Stimulated activated CD8-positive, alpha-beta memory T cell treated with anti-CD3 and anti-CD28 coated beads, Interleukin-15, amount 100 ng/mL, for 1 hour (primary cell): ENCODE results near the gene TTC28.
"Not testable (repeated sequence)": the region's sequence is repeated elsewhere in the genome, so short reads cannot be mapped to it uniquely, and the experiment has no call there.

Experiments
- DNase-seq: peaks from one replicate; pipeline ENCODE4 v3.0.0-alpha.2; 2020; ENCODE audit warnings: low read depth

The TTC28 gene

DNA sequence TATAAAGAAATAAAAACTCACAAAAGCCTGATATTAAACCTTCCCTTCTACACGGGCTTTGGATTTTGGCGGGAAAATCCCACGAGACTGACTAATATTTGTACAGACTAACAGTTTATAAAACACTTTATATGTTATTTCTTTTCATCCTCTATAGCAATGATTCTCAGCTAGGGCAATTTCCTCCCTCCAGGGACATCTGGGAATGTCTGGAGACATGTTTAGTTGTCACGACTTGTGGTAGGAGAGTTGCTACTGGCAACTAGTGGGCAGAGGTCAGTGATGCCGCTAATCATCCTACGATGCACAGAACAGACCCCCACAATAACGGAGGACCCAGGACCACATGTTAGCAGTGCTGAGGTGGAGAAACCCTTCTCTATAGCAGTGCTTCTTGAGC, 455.8 kb downstream of the TTC28 start:
- DNase-seq: no peak

DNA sequence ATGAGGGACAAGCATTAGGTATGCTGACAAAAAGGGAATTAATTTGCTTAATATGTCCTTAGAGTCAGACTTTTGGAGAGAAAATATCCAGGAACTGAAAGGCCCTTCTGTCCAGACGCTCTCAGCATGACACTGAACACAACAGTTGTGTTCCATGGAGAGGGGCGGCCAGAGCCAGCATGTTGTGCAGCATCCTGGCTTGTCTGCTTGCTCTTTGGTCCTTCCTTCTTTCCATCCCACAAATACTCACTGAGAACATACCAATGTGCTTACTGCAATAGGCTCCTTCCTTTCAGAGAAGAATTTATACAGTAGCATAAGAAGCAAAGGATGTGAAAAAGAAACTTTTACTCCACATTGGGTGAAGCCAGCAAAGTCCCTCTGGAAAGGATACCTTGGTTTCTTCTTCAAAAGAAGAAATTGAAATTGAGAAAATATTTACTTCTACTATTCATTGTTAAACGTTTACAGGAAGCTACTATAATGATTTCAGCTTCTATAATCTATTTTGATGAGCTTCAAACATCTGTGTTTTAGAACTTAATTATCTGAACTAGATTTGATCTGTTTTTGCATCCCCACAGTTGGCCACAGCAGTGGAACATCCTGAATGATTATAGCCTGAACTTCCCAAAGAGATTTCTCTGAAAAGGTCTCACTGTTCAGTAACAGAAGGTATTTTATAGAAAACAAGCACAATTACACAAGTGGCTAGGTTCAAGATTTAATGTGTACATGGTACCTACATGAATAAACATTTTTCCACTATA, 456.5 kb downstream of the TTC28 start:
- DNase-seq: no peak

DNA sequence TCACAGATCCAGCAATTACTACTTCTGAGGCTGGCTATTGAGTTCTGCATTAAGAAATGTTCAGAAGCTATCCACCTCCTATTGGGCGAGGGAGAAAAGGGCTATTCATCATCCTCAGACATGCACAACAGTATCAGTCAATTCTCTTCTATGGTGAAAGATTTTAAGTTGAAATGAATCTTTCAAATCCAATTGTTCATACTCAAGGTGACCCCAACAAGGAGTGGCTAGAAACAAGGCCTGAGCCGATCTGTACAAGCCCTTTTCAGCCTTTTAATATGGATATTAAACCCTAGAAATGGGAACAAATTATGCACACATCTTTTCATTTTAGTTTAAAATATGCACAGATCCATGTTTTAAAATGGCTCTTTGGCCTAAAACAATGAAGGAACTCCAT, 457.1 kb downstream of the TTC28 start:
- DNase-seq: no peak

DNA sequence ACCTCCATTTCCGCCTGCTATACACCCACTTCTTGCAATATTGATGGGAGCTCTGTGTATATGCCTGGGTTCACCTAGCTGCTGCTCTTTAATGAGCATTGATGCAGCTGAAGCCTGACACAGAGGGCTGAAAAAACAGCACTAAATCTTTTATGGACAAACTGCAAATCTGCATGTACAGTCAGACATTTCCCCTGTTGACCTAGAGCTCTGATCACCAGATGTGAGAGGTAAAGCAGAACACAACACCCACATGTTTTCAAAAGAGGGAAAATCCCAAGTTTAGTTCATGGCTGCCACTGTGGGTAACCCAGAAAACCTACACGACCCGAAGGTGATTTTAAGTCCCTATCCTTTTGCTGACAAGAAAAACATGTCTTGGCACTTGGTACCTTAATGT, 457.6 kb downstream of the TTC28 start:
- DNase-seq: no peak

DNA sequence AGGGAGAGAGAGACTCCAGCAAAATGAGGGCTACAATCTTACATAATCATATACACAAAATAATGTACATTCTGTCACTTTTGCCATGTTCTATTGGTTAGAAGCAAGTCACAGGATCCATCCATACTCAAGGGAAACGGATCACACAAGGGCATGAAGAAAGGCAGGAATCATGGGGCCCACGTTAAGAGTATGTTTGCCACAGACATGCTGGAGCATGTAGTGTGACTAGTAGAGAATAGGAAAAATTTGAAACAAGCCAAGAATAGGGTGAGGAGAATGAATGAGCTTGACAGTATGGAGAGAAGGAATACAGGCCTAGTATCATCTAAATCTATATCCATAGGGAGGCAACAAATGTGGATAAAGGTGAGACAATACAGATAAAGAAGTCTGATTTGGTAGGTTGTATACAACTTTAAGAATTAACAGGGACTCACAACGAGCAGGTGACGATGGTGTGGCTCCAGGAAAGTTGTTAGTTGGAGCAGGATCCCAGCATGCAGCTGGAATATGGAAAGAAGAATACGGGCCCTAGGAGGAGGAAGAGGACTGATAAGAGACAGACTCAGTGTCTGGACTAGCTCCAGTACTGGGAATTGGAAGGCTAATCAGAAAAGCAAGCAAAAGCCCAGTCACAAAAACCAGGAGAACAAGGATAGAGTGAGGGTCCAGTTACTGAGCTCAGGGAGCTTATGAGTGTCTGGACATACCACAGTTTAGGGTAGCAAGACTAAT, 458.8 kb downstream of the TTC28 start:
- DNase-seq: no peak

DNA sequence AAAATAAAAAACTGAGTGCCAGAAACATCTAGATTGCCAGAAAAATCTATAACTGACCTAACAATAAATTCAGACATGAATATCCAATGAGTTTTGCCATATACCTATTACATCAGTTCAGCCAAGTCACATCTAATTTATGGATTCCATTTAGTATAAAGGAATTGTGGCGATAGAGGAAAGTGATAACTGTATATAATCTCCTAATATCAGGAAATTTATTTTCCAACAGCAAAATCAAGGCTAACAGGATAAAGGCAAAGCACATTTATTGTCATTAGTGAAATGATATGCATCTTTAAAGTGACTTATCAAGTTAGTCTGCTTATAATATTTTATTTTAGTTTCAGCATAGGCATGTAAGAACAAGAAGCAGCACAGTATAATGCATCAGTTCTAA, 462.4 kb downstream of the TTC28 start:
- no peak for DNase-seq

DNA sequence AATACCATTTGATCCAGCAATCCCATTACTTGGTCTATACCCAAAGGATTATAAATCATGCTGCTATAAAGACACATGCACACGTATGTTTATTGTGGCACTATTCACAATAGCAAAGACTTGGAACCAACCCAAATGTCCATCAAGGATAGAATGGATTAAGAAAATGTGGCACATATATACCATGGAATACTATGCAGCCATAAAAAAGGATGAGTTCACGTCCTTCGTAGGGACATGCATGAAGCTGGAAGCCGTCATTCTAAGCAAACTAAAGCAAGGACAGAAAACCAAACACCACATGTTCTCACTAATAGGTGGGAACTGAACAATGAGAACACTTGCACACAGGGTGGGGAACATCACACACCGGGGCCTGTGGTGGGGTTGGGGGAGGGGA, 464.9 kb downstream of the TTC28 start:
- not testable (repeated sequence) for DNase-seq

DNA sequence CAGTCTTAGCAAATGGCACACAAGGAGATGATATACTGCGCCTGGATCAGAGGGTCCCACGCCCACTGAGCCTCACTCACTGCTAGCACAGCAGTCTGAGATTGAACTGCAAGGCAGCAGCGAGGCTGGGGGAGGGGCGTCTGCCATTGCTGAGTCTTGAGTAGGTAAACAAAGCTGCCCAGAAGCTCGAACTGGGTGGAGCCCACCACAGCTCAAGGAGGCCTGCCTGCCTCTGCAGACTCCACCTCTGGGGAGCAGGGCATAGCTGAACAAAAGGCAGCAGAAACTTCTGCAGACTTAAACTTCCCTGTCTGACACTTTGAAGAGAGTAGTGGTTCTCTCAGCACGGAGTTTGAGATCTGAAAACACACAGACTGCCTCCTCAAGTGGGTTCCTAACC, 470.2 kb downstream of the TTC28 start:
- not testable (repeated sequence) for DNase-seq

DNA sequence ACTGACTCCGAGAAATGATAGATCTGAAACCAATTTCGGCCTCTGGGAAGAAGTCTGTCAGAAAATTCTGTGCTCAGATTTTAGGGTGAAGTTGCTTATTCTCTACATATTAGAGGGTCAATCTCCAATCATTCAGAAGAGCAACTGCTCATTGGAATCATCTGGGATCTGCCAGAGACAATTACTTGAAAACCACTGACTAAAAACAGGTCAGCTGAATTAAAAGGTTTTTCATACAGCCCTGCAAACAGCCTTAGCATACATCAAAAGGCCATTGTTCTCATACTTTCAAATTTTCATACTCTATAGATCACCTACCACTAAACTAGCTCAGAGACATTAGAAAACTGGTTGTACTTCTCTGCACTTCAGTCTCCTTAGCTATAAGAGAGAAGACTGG, 470.9 kb downstream of the TTC28 start:
- no peak for DNase-seq

DNA sequence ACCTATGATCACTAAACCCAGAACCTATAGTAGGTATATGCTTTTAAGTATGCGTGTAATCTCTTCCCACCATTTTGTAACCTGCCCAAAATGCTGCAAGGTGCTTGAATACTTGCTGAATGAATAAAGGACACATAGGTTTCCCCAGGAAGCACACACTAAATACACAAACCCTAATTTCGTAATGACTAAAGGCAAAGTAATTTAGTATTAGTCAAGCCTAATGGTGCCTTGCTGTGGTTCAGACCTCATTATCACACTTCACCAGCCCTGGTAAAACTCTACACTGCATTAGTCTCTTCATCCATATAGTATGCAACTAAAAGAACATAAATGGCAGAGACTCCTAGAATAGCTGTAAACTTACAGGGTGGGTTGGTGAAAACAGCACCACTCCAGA, 471.6 kb downstream of the TTC28 start:
- DNase-seq: no peak

DNA sequence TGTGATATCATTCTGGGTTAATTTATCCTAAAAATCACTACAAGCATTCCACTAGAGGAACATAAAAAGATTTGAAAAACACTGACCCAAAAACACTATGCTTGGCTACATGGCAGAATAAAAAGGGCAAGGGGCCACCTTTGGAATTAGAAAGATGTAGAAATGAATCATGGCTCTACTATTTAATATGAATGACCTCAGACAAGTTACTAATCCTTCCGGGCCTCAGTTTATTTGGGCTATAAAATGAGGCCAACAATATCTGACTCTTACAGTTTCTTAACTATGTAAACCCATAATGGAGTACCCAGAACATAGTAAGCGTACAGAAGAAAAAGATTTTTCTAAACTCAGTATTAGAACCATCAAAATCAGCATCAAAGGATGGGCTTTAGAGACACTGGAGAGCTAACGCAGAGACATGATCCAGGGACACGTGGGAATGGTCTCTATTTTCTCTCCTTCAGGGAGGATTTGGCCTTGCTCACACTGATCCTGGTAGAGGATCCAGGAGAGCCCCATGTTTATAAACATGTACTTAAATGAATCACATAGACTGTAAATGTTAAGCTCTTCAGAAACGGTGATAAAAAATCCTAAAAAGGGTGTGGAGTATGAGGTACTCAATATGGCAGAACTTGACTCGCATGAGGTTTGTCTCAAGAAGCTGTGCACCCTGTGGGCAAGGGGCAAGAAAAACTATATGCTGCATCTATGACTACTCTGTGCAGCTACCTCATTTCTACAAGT, 472.2 kb downstream of the TTC28 start:
- DNase-seq: no peak

DNA sequence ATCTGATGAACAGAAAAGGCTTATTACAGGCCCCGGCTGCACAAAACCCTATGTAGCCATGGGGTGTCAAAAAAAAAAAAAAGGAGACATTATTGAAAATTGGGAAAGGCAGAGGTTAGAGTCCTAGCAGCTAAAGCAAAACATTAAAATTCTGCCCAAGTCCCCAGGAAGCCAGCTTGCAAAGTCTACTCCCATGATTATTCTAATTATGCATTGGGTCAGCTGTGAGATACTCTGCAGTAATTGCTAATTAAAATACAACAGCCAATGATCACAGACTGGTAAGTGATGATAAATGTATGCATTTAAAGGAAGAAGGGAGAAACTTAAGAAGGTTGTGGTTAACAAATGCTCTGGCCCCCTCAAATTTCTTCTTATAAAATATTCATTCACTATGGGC, 473.7 kb downstream of the TTC28 start:
- DNase-seq: no peak

DNA sequence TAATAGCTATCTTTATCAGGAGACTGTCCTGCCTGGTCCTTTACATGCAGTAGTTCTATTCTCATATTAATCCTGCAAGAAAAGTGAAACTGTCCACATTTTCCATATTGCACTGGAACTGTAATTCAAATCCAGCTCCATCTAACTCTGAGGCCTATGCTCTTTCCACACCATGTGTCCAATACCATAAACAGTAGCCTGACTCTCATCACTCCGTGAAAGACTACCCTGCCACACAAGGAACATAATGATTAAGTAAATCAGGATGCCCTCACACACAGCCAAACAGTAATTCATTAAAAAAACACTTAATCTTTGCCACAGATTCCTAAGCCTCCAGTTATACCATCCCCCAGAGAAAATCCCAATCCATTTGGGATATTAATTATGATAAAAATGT, 475.3 kb downstream of the TTC28 start:
- DNase-seq: no peak

DNA sequence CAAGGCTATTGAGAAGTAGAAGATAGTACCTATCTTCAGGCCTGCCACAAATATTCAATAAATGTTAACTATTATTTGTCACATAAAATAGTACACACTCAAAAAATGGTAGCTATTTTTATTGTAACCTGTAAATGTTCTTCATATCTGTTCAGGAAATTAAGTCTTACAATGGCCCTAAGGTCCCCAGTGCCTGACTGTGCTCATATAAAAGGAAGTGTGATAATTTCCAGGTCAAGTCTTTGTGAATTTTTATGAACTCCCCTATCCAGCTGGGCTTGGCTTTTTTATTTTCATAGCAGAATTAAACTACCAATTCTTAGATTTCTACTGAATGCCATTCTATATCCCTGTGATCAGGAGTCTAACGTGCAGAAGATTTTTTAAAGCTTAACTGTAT, 476.4 kb downstream of the TTC28 start:
- DNase-seq: no peak

DNA sequence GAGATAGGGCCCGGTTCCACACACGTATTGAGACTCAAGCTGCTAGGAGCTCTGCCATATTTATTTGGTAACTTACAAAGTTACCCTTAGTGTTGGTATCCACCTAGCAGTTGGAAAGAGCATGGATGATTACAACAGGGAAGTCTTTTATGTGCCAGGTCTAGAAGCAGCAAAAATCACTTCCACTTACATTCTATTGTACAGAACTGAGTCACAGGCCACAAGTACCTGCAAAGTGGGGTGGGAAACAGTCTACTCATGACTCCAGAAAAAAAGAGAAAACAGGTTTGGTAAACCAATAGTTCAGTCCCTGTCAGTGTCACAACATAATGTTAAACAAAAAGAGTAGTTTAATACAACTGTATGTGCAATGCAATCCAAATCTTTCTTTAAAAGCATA, 480.9 kb downstream of the TTC28 start:
- no peak for DNase-seq

DNA sequence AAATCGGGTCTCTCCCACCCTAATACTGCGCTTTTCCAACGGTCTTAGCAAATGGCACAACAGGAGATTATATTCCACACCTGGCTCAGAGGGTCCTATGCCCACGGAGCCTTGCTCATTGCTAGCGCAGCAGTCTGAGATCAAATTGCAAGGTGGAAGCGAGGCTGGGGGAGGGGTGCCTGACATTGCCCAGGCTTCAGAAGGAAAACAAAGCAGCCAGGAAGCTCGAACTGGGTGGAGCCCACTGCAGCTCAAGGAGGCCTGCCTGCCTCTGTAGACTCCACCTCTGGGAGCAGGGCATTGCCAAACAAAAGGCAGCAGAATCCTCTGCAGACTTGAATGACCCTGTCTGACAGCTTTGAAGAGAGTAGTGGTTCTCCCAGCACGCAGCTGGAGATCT, 488.1 kb downstream of the TTC28 start:
- not testable (repeated sequence) for DNase-seq

DNA sequence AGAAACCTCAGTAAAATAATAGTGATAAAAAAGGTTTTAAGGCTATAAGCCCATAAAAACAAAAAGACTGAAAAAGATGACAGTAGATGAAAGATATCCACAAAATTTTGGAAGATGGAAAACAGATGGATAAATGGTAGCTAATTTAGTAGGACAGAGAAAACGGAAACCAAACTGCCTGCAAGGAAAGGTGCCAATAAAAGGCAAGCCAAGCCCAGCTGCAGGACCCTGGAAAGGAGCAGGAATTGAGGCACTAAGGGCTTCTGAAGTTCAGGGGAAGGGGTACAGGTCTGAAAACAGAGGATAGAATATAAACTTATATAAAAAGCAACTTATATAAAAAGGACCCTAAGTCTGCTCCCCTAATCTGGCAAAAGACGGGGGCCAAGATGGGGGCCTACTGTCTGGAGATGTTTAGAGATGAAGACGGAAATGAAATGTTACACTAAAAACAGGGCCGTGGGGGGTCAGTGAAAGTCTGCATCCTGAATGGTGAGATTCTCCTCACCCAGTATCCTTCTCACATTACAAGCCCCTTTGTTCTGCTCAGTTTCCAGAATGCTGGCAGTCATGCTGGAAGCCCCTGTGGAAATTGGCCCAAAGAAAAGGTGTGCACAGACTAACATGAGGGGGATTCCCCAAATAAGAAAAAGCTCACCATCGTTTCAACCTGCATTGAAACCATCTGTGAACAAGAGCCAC, 491.3 kb downstream of the TTC28 start:
- no peak for DNase-seq

DNA sequence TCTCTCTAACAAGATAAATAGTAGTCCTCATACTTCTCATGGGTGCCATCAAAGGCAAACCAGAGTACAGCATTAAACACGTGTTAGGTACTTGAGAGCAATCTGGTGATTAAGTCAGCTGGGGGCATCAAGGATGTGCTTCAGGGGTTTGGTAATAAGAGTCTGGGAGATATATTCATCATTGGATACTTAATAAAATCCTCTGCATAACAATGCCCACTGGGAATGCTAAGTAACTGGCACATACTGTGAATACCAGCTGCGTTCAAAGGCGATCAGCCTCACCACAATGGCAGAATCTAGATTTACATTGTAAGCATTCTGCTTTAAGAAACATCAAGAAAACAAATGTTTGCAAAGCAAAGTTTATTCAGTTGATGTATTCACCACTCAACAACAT, 492.0 kb downstream of the TTC28 start:
- DNase-seq: no peak

DNA sequence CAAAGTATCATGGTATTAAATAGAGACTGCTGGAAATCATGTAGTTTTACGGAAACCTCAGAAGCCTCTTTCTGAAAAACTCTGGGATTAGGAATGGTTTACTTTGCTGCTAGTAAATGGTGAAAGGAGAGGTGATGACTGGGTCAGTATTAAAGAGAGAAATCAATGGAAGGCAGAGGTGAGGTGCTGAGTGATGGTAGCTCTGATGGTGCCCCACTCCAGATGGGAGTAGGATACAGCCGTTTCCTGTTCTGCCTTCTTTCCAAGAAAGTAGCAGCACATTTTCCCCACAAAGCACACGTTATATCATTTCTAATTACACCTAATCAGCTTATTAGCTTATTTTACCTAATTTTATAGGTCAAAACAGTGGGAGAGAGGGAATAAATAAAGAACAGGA, 493.0 kb downstream of the TTC28 start:
- DNase-seq: no peak

DNA sequence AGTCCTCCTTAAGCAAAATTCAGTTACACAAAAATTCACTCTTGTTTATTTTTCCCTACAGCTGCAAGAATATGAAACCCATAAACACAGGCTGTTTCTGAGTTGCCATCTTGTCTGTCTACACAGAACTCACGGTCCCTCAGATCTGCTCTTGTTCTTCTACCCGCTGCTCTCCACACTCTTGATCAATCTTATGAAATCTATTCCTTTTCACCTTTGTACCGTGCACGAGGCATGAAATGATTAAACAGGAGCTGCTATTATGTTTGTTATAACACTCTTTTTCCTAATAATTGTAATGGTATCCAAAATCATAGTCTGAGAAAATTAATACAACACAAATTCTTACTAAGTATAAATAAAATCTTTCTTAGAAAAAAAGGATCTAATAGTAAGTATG, 494.5 kb downstream of the TTC28 start:
- no peak for DNase-seq

DNA sequence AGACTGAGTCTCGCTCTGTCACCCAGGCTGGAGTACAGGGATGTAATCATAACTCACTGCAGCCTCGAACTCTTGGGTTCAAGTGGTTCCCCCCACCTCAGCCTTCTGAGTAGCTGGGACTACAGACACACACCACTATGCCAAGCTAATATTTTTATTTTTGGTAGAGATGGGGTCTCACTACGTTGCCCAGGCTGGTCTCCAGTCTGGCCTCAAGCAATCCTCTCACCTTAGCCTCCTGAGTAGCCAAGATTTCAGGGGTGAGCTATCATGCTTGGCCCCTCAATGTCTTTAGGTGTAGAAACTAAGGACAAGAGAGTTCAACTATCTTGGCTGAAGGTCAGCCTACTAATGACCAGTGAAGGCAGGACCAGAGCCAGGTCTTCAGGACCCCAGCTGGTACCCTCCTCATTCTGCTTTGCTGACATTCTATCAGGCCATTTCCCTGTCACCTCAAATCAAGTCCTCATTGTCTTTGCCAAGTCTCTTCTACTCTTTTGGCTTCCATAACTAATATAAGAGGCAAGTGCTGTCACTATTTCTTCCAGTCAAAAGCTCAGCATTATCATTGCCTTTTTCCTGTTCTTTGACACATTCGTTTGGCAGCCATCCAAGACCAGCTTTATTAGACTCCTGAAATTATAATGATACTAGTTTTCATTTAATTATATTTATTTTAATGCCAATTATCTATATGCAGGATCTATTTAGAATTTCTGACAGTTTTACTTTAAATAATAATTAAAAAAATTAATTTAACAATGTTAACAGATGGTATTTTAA, 496.4 kb downstream of the TTC28 start:
- no peak for DNase-seq
